Calu3 (cell line): ENCODE measurements around the gene FZD8. TPM values are rescaled to one million over a fixed set of nuclear protein-coding genes. Genes with fewer than 3 reads are reported as not detected.
A peak's percentile ranks its signal among the peaks of the same experiment; 100 is the strongest.

Source experiments
- BruUV-seq: library from RNA; stranded (reverse); fragments of 400-500 nt; replicated peaks from 2 replicates; lab custom pipeline; 2021; lab: Mats Ljungman, UMichigan
- CTCF ChIA-PET: fragments of 300-600 bp; sonication (Branson Sonifier 250); formaldehyde crosslinking; loops from one replicate; lab custom pipeline; 2022; ENCODE audit warnings: antibody characterized with exemption; lab: Charles Lee
- DNase-seq: peaks from one replicate; pipeline ENCODE4 v3.0.0; 2022
- H3K27ac Mint-ChIP-seq: one replicate; pipeline ENCODE4 v1.8.0; 2022; ENCODE audit warnings: mixed read lengths; ENCODE audit not compliant: unreplicated experiment
- H3K27me3 Mint-ChIP-seq: one replicate; pipeline ENCODE4 v1.8.0; 2022; ENCODE audit warnings: mixed read lengths; ENCODE audit not compliant: unreplicated experiment
- H3K36me3 Mint-ChIP-seq: one replicate; pipeline ENCODE4 v1.8.0; 2022; ENCODE audit warnings: mild to moderate bottlenecking, moderate library complexity, mixed read lengths; ENCODE audit not compliant: insufficient read depth, unreplicated experiment
- H3K4me1 Mint-ChIP-seq: one replicate; pipeline ENCODE4 v1.8.0; 2022; ENCODE audit warnings: mild to moderate bottlenecking, low read depth, mixed read lengths; ENCODE audit not compliant: unreplicated experiment
- H3K4me3 Mint-ChIP-seq: one replicate; pipeline ENCODE4 v1.8.0; 2022; ENCODE audit warnings: mild to moderate bottlenecking, low read depth, moderate library complexity, mixed read lengths; ENCODE audit not compliant: unreplicated experiment
- H3K9me3 Mint-ChIP-seq: one replicate; pipeline ENCODE4 v1.8.0; 2022; ENCODE audit warnings: low read depth, mixed read lengths; ENCODE audit not compliant: unreplicated experiment
- intact Hi-C: fragments of 100-400 bp; cut with micrococcal nuclease; formaldehyde crosslinking; loops from one replicate; pipeline ENCODE4 v1.10.0; 2022; ENCODE audit not compliant: unreplicated experiment
- total RNA-seq: library from RNA; stranded (reverse); gene quantifications from 2 replicates; pipeline ENCODE4 v1.2.3, GENCODE V29; 2022
- TF ChIP-seq, protein P1 (sequence below): fragments of 200-600 bp; IDR thresholded peaks from one replicate; pipeline ENCODE4 v1.8.0; 2022; ENCODE audit warnings: antibody characterized with exemption; ENCODE audit not compliant: unreplicated experiment

The FZD8 gene
- total RNA-seq, 1 experiment from 2014 or later, result 3.7 TPM

GRCh38 chr10:35640951-35641675 is 983 bp downstream of the FZD8 start:
- no peaks in the 10 kb centered on the region for H3K4me1 Mint-ChIP-seq
- intact Hi-C loops, result no loop called here
- no peaks in the 10 kb centered on the region for H3K9me3 Mint-ChIP-seq
- no peak overlapping the region for H3K27ac Mint-ChIP-seq
- CTCF ChIA-PET, result interaction anchor here (0.7 to 1.5 kb wide), 5 partner anchors 129 to 334 kb away, joined by 3 to 5 read pairs (median 3); no protein-coding TSS in a partner anchor
- DNase-seq, result peak; percentile 70
- peaks cover 32% of the 10 kb centered on the region for H3K36me3 Mint-ChIP-seq
- TF ChIP-seq, protein P1, sequence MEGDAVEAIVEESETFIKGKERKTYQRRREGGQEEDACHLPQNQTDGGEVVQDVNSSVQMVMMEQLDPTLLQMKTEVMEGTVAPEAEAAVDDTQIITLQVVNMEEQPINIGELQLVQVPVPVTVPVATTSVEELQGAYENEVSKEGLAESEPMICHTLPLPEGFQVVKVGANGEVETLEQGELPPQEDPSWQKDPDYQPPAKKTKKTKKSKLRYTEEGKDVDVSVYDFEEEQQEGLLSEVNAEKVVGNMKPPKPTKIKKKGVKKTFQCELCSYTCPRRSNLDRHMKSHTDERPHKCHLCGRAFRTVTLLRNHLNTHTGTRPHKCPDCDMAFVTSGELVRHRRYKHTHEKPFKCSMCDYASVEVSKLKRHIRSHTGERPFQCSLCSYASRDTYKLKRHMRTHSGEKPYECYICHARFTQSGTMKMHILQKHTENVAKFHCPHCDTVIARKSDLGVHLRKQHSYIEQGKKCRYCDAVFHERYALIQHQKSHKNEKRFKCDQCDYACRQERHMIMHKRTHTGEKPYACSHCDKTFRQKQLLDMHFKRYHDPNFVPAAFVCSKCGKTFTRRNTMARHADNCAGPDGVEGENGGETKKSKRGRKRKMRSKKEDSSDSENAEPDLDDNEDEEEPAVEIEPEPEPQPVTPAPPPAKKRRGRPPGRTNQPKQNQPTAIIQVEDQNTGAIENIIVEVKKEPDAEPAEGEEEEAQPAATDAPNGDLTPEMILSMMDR, result no peak
- TSS peak; percentile 30 for BruUV-seq
- H3K27me3 Mint-ChIP-seq, result peaks cover 21% of the 10 kb centered on the region
- H3K4me3 Mint-ChIP-seq, result peak overlapping the region; percentile 87

DNA sequence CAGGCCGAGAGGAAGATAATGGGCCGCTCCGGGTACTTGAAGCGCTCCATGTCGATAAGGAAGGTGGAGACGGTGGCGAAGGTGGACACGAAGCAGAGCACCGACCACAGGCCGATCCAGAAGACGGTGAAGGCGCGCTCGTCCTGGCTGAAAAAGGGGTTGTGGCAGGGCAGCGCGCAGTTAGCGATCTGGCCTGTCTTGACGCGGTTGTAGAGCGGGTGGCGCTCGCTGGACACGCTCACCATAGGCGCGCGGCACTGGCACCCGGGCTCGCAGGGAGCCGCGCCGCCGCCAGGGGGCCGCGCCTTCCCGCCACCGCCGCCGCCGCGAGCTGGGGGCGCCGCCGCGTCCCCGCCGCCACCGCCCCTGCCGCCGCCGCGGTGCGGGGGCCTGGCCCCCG is 1.6 kb downstream of the FZD8 start:
- Mint-ChIP-seq H3K36me3 (peaks cover 32% of the 10 kb centered on the region), H3K4me3 (peak overlapping the region; percentile 87), H3K27me3 (peaks cover 21% of the 10 kb centered on the region), H3K9me3 (no peaks in the 10 kb centered on the region), H3K4me1 (no peaks in the 10 kb centered on the region), H3K27ac (peak overlapping the region; percentile 66)
- no TSS peak for BruUV-seq
- CTCF ChIA-PET, result interaction anchor here (0.7 to 1.5 kb wide), 2 partner anchors 167 to 276 kb away, joined by 3 read pairs; no protein-coding TSS in a partner anchor
- intact Hi-C loops, result no loop called here
- TF ChIP-seq, protein P1, result peak; percentile 47
- peak; percentile 78 for DNase-seq

DNA sequence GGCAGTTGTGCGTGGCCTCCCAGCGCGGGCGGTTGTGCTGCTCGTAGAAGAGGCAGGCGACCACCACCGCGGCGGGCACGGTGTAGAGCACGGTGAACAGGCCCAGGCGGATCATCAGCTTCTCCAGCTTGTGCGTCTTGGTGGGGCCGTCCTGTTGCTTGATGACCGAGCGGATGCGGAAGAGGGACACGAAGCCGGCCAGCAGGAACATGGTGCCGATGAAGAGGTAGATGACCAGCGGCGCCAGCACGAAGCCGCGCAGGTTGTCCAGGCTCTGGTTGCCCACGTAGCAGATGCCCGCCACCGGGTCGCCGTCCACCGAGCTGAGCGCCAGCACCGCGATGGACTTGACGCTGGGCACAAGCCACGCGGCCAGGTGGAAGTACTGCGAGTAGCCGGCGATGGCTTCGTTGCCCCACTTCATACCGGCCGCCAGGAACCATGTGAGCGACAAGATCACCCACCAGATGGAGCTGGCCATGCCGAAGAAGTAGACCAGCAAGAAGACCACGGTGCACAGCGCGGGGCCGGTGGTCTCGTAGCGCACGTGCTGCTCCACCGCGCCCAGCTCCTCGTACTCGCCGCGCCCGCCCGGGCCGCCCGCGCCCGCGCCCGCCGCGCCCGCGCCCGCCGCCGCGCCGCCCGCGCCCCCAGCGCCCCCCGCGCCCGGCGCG is 2.2 kb downstream of the FZD8 start:
- CTCF ChIA-PET, result no interaction called here
- H3K9me3 Mint-ChIP-seq, result no peaks in the 10 kb centered on the region
- no peak for DNase-seq
- H3K27me3 Mint-ChIP-seq, result peaks cover 16% of the 10 kb centered on the region
- no TSS peak for BruUV-seq
- no peaks in the 10 kb centered on the region for H3K4me1 Mint-ChIP-seq
- TF ChIP-seq, protein P1, result no peak
- intact Hi-C loops, result loop anchor here (5.0 kb wide), 1 partner anchor 277 kb away; no protein-coding TSS in a partner anchor
- peaks cover 32% of the 10 kb centered on the region for H3K36me3 Mint-ChIP-seq
- peak overlapping the region; percentile 66 for H3K27ac Mint-ChIP-seq
- H3K4me3 Mint-ChIP-seq, result peak overlapping the region; percentile 87

- Mint-ChIP-seq H3K27me3 (peaks cover 9% of the 10 kb centered on the region), H3K4me1 (no peaks in the 10 kb centered on the region), H3K27ac (no peak overlapping the region), H3K36me3 (peaks cover 32% of the 10 kb centered on the region), H3K4me3 (peak overlapping the region; percentile 87), H3K9me3 (no peaks in the 10 kb centered on the region)
- no peak for DNase-seq
- CTCF ChIA-PET, result no interaction called here
- TF ChIP-seq, protein P1, result no peak
- no TSS peak for BruUV-seq
- intact Hi-C loops, result loop anchor here (5.0 kb wide), 1 partner anchor 278 kb away; no protein-coding TSS in a partner anchor
Measured at GRCh38 chr10:35639021-35639727, 2.9 kb downstream of the FZD8 start.
